Keratinocyte (primary cell): ENCODE data around the gene SLC66A1. TPM values are rescaled to one million over a fixed set of nuclear protein-coding genes. Genes with fewer than 3 reads are reported as not detected.
A peak's percentile ranks its signal among the peaks of the same experiment; 100 is the strongest.

Source experiments
- DNase-seq: peaks from one replicate; pipeline ENCODE4 v3.0.0-alpha.2; 2011; ENCODE audit warnings: low read depth, missing footprints, low spot score
- FAIRE-seq: peaks from 2 replicates; lab custom pipeline; 2011; peaks lifted over from hg19 to GRCh38; lab: Jason Lieb, UNC
- H2AFZ ChIP-seq: 2 replicates; pipeline ENCODE4 v1.6.0; 2012; ENCODE audit warnings: low read length, control low read depth, inconsistent platforms; ENCODE audit not compliant: control insufficient read depth
- H3K27ac ChIP-seq: 2 replicates; pipeline ENCODE4 v1.5.1; 2011; ENCODE audit warnings: low read length; ENCODE audit not compliant: control insufficient read depth, insufficient read depth
- H3K27me3 ChIP-seq: 3 replicates; pipeline ENCODE4 v1.6.0; 2011; ENCODE audit warnings: low read length; ENCODE audit not compliant: control insufficient read depth, insufficient read depth; ENCODE audit errors: extremely low read depth
- H3K36me3 ChIP-seq, 2 experiments: 2 replicates in 1 of 2; 3 replicates in 1 of 2; pipeline ENCODE4 v1.5.1; 2011; ENCODE audit warnings: low read length in 2 of 2, mild to moderate bottlenecking in 1 of 2; ENCODE audit not compliant: control insufficient read depth in 2 of 2, insufficient read depth in 2 of 2; ENCODE audit errors: extremely low read depth in 1 of 2
- H3K4me1 ChIP-seq: 3 replicates; pipeline ENCODE4 v1.5.1; 2011; ENCODE audit warnings: low read length; ENCODE audit not compliant: control insufficient read depth, insufficient read depth; ENCODE audit errors: extremely low read depth
- H3K4me2 ChIP-seq: 3 replicates; pipeline ENCODE4 v1.6.0; 2011; ENCODE audit warnings: low read depth, low read length; ENCODE audit not compliant: control insufficient read depth, insufficient read depth; ENCODE audit errors: extremely low read depth
- H3K4me3 ChIP-seq, 3 experiments: fragments of 200-600 bp in 1 of 3; sonication (generic) in 1 of 3; 2 replicates in 2 of 3; 3 replicates in 1 of 3; pipeline ENCODE4 v1.5.1; 2011 to 2016; ENCODE audit warnings: low read length in 3 of 3, mild to moderate bottlenecking in 3 of 3, control low read depth in 2 of 3, inconsistent platforms in 1 of 3, low read depth in 1 of 3, mixed read lengths in 1 of 3, mixed run types in 1 of 3, moderate library complexity in 1 of 3; ENCODE audit not compliant: control insufficient read depth in 2 of 3, insufficient read depth in 2 of 3; ENCODE audit errors: extremely low read depth in 1 of 3
- H3K79me2 ChIP-seq: 2 replicates; pipeline ENCODE4 v1.6.0; 2012; ENCODE audit warnings: low read length; ENCODE audit not compliant: control insufficient read depth, insufficient read depth
- H3K9ac ChIP-seq: 3 replicates; pipeline ENCODE4 v1.6.0; 2011; ENCODE audit warnings: low read length; ENCODE audit not compliant: control insufficient read depth, insufficient read depth; ENCODE audit errors: extremely low read depth
- H3K9me1 ChIP-seq: 3 replicates; pipeline ENCODE4 v1.6.0; 2011; ENCODE audit warnings: low read length; ENCODE audit not compliant: control insufficient read depth, insufficient read depth; ENCODE audit errors: extremely low read depth
- H3K9me3 ChIP-seq: 2 replicates; pipeline ENCODE4 v1.5.1; 2012; ENCODE audit warnings: low read depth, low read length; ENCODE audit not compliant: control insufficient read depth
- H4K20me1 ChIP-seq: 3 replicates; pipeline ENCODE4 v1.6.0; 2011; ENCODE audit warnings: low read length; ENCODE audit not compliant: control insufficient read depth, insufficient read depth; ENCODE audit errors: extremely low read depth
- CTCF ChIP-seq, 3 experiments: IDR thresholded peaks in 1 of 3; conservative IDR thresholded peaks in 1 of 3; optimal IDR thresholded peaks in 1 of 3; 2 replicates in 2 of 3; 3 replicates in 1 of 3; pipeline versions ENCODE3 to v1.5.1; 2011; ENCODE audit warnings: low read length in 3 of 3, mild to moderate bottlenecking in 3 of 3, moderate library complexity in 2 of 3, control low read depth in 1 of 3, inconsistent platforms in 1 of 3; ENCODE audit not compliant: insufficient read depth in 2 of 3; ENCODE audit errors: extremely low read depth in 1 of 3
- EZH2 ChIP-seq: IDR thresholded peaks from one replicate; pipeline ENCODE4 v1.6.1; 2012; ENCODE audit warnings: inconsistent platforms, mild to moderate bottlenecking, low read length, moderate library complexity
- dilution Hi-C: fragments of 300-500 bp; cut with MboI; formaldehyde crosslinking; loops from one replicate; pipeline ENCODE4 v1.7.0; 2020; ENCODE audit warnings: low sequenced_read_pairs; ENCODE audit not compliant: extremely low pct_ligation_motif_present
- polyA plus RNA-seq, 5 experiments: library from polyadenylated mRNA; depleted of rRNA in 3 of 5; stranded (reverse) in 3 of 5; stranded (forward) in 1 of 5; unstranded in 1 of 5; fragments of >200 nt; gene quantifications; 1 replicate in 1 of 5; 2 replicates in 3 of 5; 3 replicates in 1 of 5; pipeline versions ENCODE4 v1.2.1 to v1.2.3, GENCODE V29; 2011 to 2012; ENCODE audit warnings: missing spikeins in 2 of 5, low read depth in 1 of 5, low replicate concordance in 1 of 5

The SLC66A1 gene
- polyA plus RNA-seq, 1 donor (not counting 4 experiments of a cell fraction or from before 2014, with no cell fraction given): 8.0 TPM

GRCh38 chr1:19337289-19337688, 25.2 kb downstream of the SLC66A1 start:
- FAIRE-seq: no peak
- TF ChIP-seq EZH2: no peak
- no peak for TF ChIP-seq CTCF (optimal IDR thresholded peaks at IDR 0.05 in 1 of 3, IDR thresholded peaks at IDR 0.05 in 1 of 3, conservative IDR thresholded peaks at IDR 0.05 in 1 of 3; ENCODE audit: extremely low read depth in 1 of 3, insufficient read depth in 2 of 3, low read length in 3 of 3)
- H3K4me3 ChIP-seq: no peak overlapping the region
- DNase-seq: no peak
- peaks cover 4% of the 10 kb centered on the region for H4K20me1 ChIP-seq
- no peaks in the 10 kb centered on the region for H3K79me2 ChIP-seq
- no peak overlapping the region for H3K9ac ChIP-seq
- peaks cover 13 to 14% of the 10 kb centered on the region in 2 experiments for H3K36me3 ChIP-seq
- H3K9me1 ChIP-seq: no peaks in the 10 kb centered on the region
- no peaks in the 10 kb centered on the region for H3K27me3 ChIP-seq
- no peak overlapping the region for H2AFZ ChIP-seq
- peaks cover 2% of the 10 kb centered on the region for H3K4me1 ChIP-seq
- dilution Hi-C loops: no loop called here
- no peaks in the 10 kb centered on the region for H3K9me3 ChIP-seq
- no peak overlapping the region for H3K27ac ChIP-seq
- no peak overlapping the region for H3K4me2 ChIP-seq

GRCh38 chr1:19338323-19338762, 26.2 kb downstream of the SLC66A1 start:
- Histone ChIP-seq H3K36me3 (peaks cover 19 to 23% of the 10 kb centered on the region in 2 experiments), H3K9me3 (no peaks in the 10 kb centered on the region), H3K4me2 (no peak overlapping the region), H3K9ac (no peak overlapping the region), H4K20me1 (peaks cover 4% of the 10 kb centered on the region), H3K79me2 (no peaks in the 10 kb centered on the region), H3K9me1 (no peaks in the 10 kb centered on the region), H3K27me3 (no peaks in the 10 kb centered on the region), H3K4me3 (no peak overlapping the region), H3K4me1 (peaks cover 2% of the 10 kb centered on the region), H2AFZ (no peak overlapping the region), H3K27ac (no peak overlapping the region)
- TF ChIP-seq CTCF (optimal IDR thresholded peaks at IDR 0.05 in 1 of 3, IDR thresholded peaks at IDR 0.05 in 1 of 3, conservative IDR thresholded peaks at IDR 0.05 in 1 of 3; ENCODE audit: extremely low read depth in 1 of 3, insufficient read depth in 2 of 3, low read length in 3 of 3): peak; percentile 37 to 81 (median 40)
- no peak for TF ChIP-seq EZH2
- dilution Hi-C loops: no loop called here
- no peak for FAIRE-seq
- DNase-seq: no peak
